HL-60 (cell line): ENCODE measurements around the gene COL6A3.

Experiments
- DNase-seq, 2 experiments: peaks; one replicate each; pipeline ENCODE4 v3.0.0-alpha.2; 2010 to 2020; ENCODE audit warnings: low read depth in 1 of 2, low spot score in 1 of 2
- H3K27ac ChIP-seq: fragments of 250-450 bp; sonication (Bioruptor Pico); replicated peaks from 2 replicates; pipeline ENCODE4 v1.5.1; 2020; ENCODE audit warnings: mild to moderate bottlenecking, moderate library complexity
- H3K27me3 ChIP-seq: fragments of 250-450 bp; sonication (Bioruptor Pico); 2 replicates; pipeline ENCODE4 v1.5.1; 2021; ENCODE audit warnings: mild to moderate bottlenecking, moderate library complexity; ENCODE audit not compliant: insufficient read depth, poor library complexity, severe bottlenecking
- H3K4me3 ChIP-seq: replicated peaks from 2 replicates; pipeline ENCODE4 v1.5.1; 2011; ENCODE audit warnings: mild to moderate bottlenecking, control low read depth, low read length; ENCODE audit not compliant: insufficient read depth
- CTCF ChIP-seq: IDR thresholded peaks from one replicate; pipeline ENCODE4 v1.5.1; 2011; ENCODE audit warnings: low read length, control low read depth, inconsistent platforms; ENCODE audit not compliant: insufficient read depth
- GABPA ChIP-seq: IDR thresholded peaks from 2 replicates; pipeline ENCODE4 v1.6.1; 2012; ENCODE audit warnings: low read depth
- POLR2AphosphoS5 ChIP-seq: IDR thresholded peaks from 2 replicates; pipeline ENCODE4 v1.6.1; 2012; ENCODE audit warnings: low read depth
- REST ChIP-seq: IDR thresholded peaks from 2 replicates; pipeline ENCODE4 v1.6.1; 2012; ENCODE audit warnings: low read depth; ENCODE audit not compliant: insufficient replicate concordance
- SPI1 ChIP-seq: IDR thresholded peaks from 2 replicates; pipeline ENCODE4 v1.6.1; 2012; ENCODE audit warnings: low read depth, mild to moderate bottlenecking, borderline replicate concordance

The COL6A3 gene

GRCh38 chr2:237289139-237289538, 124.8 kb downstream of the COL6A3 start:
- Histone ChIP-seq H3K27me3 (peaks cover 22% of the 10 kb centered on the region), H3K4me3 (no peak overlapping the region), H3K27ac (no peak overlapping the region)
- DNase-seq, result no peak
- TF ChIP-seq POLR2AphosphoS5, result no peak
- no peak for TF ChIP-seq CTCF
- no peak for TF ChIP-seq REST
- TF ChIP-seq GABPA, result no peak
- no peak for TF ChIP-seq SPI1

- Histone ChIP-seq H3K27ac (no peak overlapping the region), H3K27me3 (peaks cover 18% of the 10 kb centered on the region), H3K4me3 (no peak overlapping the region)
- DNase-seq, result no peak
- TF ChIP-seq REST, result no peak
- no peak for TF ChIP-seq POLR2AphosphoS5
- no peak for TF ChIP-seq CTCF
- no peak for TF ChIP-seq SPI1
- no peak for TF ChIP-seq GABPA
Observed at GRCh38 chr2:237287872-237288271, 126.1 kb downstream of the COL6A3 start.

GRCh38 chr2:237283131-237283928, 130.6 kb downstream of the COL6A3 start:
- H3K27ac ChIP-seq, result no peak overlapping the region
- H3K27me3 ChIP-seq, result no peaks in the 10 kb centered on the region
- TF ChIP-seq CTCF (no peak), REST (no peak), SPI1 (no peak), POLR2AphosphoS5 (no peak), GABPA (no peak)
- no peak for DNase-seq
- H3K4me3 ChIP-seq, result no peak overlapping the region
